HG03378 (cell line): Measurements from ENCODE around the gene OR4C6.

Experiments
- ATAC-seq: cut with Tn5 transposase; IDR thresholded peaks from one replicate; pipeline ENCODE4 v1.9.1; 2021; ENCODE audit warnings: mild to moderate bottlenecking, moderate library complexity; ENCODE audit not compliant: unreplicated experiment

OR4C6 gene

DNA sequence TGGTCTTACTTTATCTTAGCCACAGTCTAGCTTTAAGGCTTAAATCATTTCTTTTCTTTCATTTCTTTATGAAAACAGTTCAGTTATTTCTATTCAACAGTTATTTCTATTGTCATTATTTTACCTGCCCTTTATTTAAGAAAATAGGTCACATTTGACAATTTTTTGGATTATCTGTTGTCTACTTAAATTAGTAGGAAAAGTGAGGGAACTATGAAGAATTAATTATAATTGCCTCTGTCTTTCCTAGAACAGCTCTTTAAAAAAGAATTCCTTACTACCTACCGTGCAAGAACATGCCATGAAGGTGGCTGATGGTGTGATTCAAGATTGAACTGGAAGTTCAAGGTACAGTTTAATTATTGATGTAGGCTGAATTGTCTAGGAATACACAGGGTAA, at the start of gene OR4C6:
Gene OR4C6, plus strand, starts transcription at position 301 of the 400 bp plus-strand sequence. CDS start 2,966 bp downstream, outside the sequence.
- ATAC-seq = no peak

DNA sequence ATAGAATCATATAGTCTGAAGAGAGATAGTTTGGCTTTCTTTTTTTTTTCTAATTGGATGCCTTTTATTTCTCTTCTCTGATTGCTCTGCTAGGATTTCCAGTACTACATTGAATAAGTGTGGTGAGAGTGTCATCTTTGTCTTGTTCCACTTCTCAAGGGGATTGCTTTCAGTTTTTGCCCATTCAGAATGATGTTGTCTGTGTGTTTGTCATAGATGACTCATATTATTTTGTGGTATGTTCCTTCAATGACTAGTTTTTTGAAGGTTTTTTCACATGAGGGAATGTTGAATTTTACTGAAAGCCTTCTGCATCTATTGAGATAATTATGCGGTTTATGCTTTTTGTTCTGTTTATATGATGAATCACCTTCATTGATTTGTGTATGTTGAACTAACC, 37.5 kb upstream of the OR4C6 start:
- ATAC-seq = no peak

DNA sequence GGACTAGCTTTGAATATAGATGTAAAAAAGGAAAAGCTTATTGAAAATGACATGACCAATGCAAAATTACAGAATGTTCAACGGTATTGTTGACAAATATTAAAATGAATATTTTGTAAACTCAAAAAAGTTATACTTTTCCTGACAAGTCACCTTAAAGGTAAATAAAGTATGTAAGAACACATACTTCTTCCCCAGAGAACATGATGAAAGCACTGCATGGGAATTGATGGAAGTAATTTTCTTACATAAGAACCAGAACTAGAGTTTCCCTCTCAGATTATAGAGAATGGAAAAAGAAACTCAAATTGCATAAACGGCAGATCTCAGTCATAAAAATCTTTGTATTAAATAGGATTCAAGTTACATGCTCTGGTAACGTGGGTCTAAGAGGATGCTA, 27.2 kb upstream of the OR4C6 start, which contains the start of gene OR4P4:
Gene OR4P4, plus strand, starts transcription at position 301 of the 400 bp plus-strand sequence.
- ATAC-seq = no peak

DNA sequence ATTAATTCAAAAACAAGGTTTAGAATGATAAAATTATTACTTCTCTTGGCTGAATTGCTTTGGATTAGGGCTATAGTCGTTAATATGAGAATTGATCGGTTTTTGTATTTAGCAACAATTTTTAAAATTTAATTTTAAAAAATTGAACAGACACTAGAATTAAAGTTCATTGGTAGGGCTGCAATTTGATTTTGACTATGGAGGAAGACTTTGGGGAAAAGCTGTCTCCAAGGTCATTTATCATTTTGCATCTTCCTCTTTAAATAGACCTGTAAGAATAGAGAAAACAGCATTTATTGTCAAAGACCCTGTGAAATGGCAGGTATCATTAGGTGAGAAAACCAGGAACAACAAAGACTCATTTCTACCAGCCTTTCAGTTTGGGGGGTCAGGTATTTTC, 14.0 kb upstream of the OR4C6 start, which contains the start of gene OR4S2:
Gene OR4S2, plus strand, starts transcription at position 301 of the 400 bp plus-strand sequence. CDS start 2,577 bp downstream, outside the sequence.
- ATAC-seq = no peak

DNA sequence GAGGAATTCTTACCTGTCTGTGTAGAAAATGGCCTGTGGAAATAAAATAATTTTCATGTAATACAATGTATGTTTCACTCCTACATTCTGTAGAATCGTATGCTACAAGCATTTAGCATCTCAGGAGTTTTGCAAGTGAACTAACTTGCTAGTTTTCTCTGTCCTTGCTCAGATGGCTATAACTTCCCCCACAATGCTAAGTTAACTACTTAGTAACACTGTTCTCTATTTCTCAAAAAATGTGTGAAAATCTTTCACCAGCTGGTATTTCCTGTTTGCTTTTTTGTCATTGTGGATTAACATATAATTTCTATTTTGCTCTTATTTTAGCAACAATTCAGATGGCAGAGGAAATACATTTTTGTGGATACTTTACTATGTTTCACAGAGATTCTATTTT, 9.4 kb upstream of the OR4C6 start:
- ATAC-seq = no peak

DNA sequence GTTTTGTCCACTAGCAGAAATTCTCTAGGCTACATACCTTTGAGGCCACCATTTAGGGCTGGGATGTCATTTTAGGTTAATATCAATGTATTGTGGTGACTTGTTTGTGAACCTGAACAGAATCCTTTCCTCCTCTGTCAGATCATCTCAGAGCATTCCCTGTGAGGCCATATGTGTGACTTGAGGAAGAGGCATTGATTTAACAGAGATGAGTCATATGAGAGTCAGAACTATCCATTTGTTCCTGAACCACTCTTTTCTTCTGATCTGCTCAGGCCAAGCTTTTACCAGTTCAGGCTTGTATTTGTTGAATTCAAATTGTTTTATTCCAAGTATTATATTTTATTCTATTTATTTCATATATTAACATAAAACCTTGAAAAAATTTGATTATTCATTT, 6.9 kb upstream of the OR4C6 start:
- ATAC-seq = no peak

DNA sequence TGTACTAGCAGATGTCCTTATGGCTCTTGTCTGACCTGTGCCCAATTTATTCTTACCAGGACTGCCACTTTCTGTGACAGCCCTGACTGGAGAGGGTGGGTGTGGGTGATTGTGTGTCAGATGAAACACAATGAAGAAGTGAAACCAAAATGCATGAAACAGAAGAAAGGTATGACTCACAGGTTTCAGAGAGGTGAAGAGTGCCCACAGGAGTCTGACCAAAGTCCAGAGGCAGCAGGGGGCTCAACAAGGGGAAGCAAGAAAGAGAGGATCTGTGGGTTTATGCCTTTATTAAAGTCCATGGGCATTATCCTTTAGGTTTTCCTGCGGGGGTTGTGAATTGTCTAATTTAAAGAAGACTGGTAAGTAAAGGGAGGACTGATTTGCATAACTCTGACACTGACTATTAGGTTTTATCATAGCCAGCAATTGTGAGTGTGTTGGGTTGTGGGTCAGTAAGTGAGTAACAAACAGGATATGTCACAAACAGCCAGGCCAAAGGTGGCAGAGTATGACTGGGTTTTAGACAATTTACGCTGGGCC, 3.9 kb upstream of the OR4C6 start:
- peak; percentile 98 for ATAC-seq

DNA sequence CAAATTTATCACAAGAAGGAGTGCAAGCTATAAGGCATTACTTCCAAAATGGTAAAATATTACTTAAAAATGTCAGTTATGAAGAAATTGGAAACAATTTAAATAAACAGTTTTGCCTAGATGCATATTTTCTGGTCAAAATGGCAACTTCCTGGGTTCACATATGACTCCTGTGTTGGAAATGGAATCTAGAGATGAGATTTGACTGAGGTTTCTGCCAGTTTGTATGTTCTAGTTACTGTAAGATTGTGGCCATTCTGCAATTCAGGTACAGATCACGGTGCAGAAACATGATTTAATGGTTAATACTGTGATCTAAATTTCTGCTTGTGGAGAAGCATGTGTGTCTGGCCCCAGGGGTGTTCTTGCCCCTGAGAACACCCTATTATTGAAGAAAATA, 3.4 kb upstream of the OR4C6 start:
- peak; percentile 43 for ATAC-seq

DNA sequence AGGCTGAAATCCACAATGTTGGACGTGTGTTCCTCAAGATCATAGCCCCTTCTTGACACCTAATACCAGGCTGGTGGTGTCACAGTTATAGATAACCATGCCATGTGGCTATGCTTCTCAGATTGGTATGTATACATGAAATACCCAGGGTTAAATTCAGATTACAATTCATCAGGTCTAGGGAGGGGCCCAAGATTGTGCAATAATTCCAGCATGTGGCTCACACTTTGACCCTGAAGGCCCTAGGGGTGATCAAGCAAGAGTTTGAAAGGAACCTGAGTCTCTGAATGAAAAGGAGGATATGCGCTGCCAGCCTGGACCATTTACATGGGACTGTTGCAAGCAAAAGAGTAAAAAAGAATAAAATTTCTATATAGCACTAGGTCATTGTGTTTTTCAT, 7.4 kb downstream of the OR4C6 start:
- ATAC-seq = no peak

DNA sequence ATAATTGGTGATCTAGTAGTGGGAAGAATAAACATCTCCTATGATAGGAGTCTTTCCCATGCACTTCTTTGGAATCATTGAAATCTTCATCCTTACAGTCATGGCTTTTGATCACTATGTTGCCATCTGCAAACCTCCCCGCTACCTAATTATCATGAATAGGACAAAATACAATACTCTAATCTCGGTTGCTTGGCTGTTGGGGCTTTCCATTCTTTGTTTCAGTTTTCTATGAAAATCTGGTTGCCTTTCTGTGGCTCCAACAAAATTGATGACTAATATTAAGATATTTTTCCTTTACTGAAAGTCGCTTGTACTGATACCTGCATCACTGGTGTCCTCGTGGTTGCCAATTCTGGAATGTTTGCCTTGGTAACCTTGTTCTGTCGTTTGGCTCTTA, 11.9 kb downstream of the OR4C6 start:
- ATAC-seq = no peak

DNA sequence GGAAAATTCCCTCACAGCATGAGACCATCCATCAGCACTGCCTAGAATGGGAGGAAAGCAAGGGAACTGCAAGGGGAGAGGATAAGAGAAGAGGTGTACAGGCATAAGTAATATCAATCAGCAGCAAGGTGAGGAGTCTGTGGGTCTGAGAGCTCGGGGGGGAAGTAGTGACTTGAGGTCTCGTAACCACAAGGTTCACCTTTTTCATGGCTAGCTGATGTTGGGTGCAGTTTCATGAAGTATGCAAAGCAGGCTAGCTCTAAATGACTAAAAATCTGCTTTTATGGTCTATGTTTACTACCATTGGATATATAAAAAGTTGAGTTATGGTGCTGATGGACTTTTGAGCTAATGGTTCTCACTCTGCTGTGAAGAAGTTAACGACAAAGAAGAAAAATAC, 35.8 kb downstream of the OR4C6 start:
- ATAC-seq = peak; percentile 96

DNA sequence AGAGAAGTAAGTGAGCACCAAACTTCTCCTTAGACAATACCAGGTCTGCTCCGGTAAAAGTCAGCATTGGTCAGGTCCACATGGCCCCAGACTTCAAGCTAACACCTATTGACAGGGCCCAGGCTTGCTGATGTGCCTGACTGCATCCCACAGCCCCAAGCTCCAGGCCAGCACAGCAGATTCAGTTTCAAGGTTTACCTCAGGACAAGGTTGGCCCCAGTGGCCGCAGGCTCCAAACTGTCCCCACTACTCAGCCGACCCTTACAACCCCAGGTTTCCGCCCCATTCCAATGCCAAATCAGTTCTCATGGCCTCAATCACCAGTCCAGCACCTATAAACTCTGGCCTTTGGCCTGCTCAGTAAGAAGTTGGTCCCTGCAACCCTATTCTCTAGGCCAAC, 39.4 kb downstream of the OR4C6 start:
- ATAC-seq = no peak

DNA sequence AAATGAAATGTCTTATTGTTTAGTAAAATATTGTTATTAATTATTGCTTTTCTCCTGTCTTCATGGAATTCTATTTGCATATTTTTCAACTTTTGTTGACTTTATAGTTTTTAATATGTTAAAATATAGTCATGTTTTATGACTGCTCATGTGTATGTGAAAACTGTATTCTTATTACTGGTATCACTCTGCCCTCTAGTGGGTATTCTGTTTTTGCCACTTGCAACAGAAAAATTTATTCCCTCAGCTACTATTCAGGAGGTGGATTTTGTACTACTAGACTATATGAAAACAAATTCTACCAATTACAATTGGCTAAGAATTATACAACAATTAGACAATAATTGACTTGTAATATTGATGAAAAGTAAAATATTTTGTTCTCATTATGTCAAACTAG, 45.0 kb downstream of the OR4C6 start:
- peak; percentile 75 for ATAC-seq

DNA sequence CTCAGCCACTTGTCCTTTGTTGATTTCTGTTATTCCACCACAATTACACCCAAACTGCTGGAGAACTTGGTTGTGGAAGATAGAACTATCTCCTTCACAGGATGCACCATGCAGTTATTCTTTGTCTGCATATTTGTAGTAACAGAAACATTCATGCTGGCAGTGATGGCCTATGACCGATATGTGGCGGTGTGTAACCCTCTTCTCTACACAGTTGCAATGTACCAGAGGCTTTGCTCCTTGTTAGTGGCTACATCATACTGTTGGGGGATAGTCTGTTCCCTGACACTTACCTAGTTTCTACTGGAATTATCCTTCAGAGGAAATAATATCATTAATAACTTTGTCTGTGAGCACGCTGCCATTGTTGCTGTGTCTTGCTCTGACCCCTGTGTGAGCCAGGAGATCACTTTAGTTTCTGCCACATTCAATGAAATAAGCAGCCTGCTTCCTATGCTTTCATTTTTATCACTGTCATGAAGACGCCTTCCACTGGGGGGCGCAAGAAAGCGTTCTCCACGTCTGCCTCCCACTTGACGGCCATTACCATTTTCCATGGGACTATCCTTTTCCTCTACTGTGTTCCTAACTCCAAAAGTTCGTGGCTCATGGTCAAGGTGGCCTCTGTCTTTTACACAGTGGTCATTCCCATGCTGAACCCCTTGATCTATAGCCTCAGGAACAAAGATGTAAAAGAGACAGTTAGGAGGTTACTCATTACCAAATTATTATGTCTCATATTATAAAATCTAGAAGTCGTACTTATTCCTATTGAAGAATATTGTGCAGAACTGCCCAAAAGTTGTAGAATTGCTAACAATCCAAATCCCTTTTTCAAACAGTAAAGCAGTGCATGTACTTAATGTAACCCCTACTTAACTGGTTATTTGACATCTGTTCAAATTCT, 53.2 kb downstream of the OR4C6 start:
- no peak for ATAC-seq
